SU-DHL-6 (cell line): Measurements from ENCODE around the gene LTO1.

ENCODE experiments used
- H2AFZ ChIP-seq: fragments of 200-600 bp; sonication (generic); 2 replicates; pipeline ENCODE4 v1.6.1; 2014; ENCODE audit warnings: low read depth, mild to moderate bottlenecking, moderate library complexity, mixed read lengths, antibody characterized with exemption, low read length; ENCODE audit not compliant: severe bottlenecking
- H3F3A ChIP-seq: fragments of 200-600 bp; shearing (Covaris generic); 2 replicates; pipeline ENCODE4 v1.6.0; 2016; ENCODE audit warnings: antibody characterized with exemption, mild to moderate bottlenecking; ENCODE audit not compliant: insufficient read depth
- H3K27ac ChIP-seq: fragments of 200-600 bp; sonication (generic); 2 replicates; pipeline ENCODE4 v1.5.1; 2016; ENCODE audit warnings: low read depth, mild to moderate bottlenecking, low read length, moderate library complexity, mixed read lengths
- H3K27me3 ChIP-seq: fragments of 200-600 bp; sonication (generic), shearing (Covaris generic); 2 replicates; pipeline ENCODE4 v1.6.0; 2014; ENCODE audit warnings: mild to moderate bottlenecking, low read length
- H3K36me3 ChIP-seq: fragments of 200-600 bp; sonication (generic); 2 replicates; pipeline ENCODE4 v1.6.1; 2014; ENCODE audit warnings: mild to moderate bottlenecking, low read length, mixed read lengths
- H3K4me2 ChIP-seq: fragments of 300-600, 200-600 bp; shearing (Covaris generic), sonication (generic); 2 replicates; pipeline ENCODE4 v1.6.0; 2014; ENCODE audit warnings: low read length, low read depth, mild to moderate bottlenecking; ENCODE audit not compliant: poor library complexity, severe bottlenecking
- H3K4me3 ChIP-seq: fragments of 200-600 bp; sonication (generic); 2 replicates; pipeline ENCODE4 v1.5.1; 2014; ENCODE audit warnings: antibody characterized with exemption, low read length, mild to moderate bottlenecking, mixed read lengths; ENCODE audit not compliant: insufficient read depth, poor library complexity, severe bottlenecking
- H3K79me2 ChIP-seq: fragments of 200-600 bp; sonication (generic); 2 replicates; pipeline ENCODE4 v1.6.1; 2014; ENCODE audit warnings: mild to moderate bottlenecking, low read length, moderate library complexity; ENCODE audit not compliant: insufficient read depth
- H3K9ac ChIP-seq: fragments of 200-600 bp; sonication (generic); 2 replicates; pipeline ENCODE4 v1.7.0; 2014; ENCODE audit warnings: mild to moderate bottlenecking, low read length
- H3K9me2 ChIP-seq: fragments of 200-600 bp; sonication (generic); replicated peaks from 2 replicates; pipeline ENCODE4 v1.6.1; 2014; ENCODE audit warnings: low read length; ENCODE audit not compliant: insufficient read depth
- H3K9me3 ChIP-seq: fragments of 200-600 bp; sonication (generic); 2 replicates; pipeline ENCODE4 v1.6.1; 2014; ENCODE audit warnings: low read length, mixed read lengths; ENCODE audit not compliant: insufficient read depth
- H4K20me1 ChIP-seq: fragments of 200-600 bp; sonication (generic); 2 replicates; pipeline ENCODE4 v1.6.1; 2014; ENCODE audit warnings: low read depth, mild to moderate bottlenecking, antibody characterized with exemption, low read length, moderate library complexity, mixed read lengths
- EZH2phosphoT487 ChIP-seq: fragments of 200-600 bp; sonication (generic), shearing (Covaris generic); conservative IDR thresholded peaks from 2 replicates; pipeline ENCODE4 v1.6.1; 2018; ENCODE audit warnings: mild to moderate bottlenecking, antibody characterized with exemption, low read length, moderate library complexity, mixed read lengths
- TF ChIP-seq, protein P1 (sequence below): fragments of 200-600 bp; sonication (generic); IDR thresholded peaks from one replicate; pipeline ENCODE4 v1.5.1; 2017; ENCODE audit warnings: antibody characterized with exemption, mild to moderate bottlenecking, low read length, moderate library complexity; ENCODE audit not compliant: insufficient read depth, poor library complexity, severe bottlenecking

Gene LTO1

DNA sequence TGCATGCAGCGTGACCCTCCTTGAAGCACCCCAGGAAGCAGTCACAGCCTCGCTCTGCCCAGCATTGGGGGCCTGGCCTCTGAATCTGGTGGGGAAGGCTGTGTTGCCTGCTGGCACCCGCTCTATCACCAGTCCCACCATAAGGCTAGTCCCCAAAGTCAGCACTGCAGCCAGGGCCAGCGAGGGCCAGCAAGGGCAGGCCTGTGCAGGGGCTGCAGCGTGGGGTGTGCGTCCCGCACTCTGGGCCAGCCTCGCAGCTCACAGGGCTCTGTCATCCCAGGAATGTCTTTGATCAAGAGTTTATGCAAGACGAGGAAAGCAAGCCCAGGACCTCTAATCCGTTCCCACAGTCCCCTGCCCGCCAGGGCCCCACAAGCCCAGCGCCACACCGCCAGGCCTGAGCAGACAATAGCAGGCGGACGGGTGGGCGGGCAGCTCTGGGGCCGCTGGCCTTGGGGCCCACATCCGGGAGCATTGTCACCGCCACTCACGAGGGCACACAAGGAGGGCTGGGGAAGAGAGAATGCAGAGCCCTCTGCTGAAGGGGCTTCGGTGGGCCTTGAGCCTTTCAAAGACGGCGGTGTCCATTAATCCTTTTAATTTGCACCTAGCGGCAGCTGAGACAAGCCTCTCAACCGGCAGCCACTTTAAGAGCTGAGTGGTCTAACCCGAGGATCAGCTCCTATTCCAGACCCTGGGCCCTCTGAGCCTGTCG lies 17.1 kb downstream of the LTO1 start:
- Histone ChIP-seq H3K4me2 (no peak overlapping the region), H4K20me1 (no peaks in the 10 kb centered on the region)

GRCh38 chr11:69657456-69657910 lies 17.7 kb downstream of the LTO1 start:
- H3F3A ChIP-seq = no peaks in the 10 kb centered on the region
- no peaks in the 10 kb centered on the region for H3K79me2 ChIP-seq
- no peaks in the 10 kb centered on the region for H3K27me3 ChIP-seq
- no peak overlapping the region for H3K4me2 ChIP-seq
- H4K20me1 ChIP-seq = no peaks in the 10 kb centered on the region
- H3K9me2 ChIP-seq = no peaks in the 10 kb centered on the region
- H3K36me3 ChIP-seq = no peaks in the 10 kb centered on the region
- no peak overlapping the region for H2AFZ ChIP-seq
- TF ChIP-seq EZH2phosphoT487 = no peak
- TF ChIP-seq, protein P1, sequence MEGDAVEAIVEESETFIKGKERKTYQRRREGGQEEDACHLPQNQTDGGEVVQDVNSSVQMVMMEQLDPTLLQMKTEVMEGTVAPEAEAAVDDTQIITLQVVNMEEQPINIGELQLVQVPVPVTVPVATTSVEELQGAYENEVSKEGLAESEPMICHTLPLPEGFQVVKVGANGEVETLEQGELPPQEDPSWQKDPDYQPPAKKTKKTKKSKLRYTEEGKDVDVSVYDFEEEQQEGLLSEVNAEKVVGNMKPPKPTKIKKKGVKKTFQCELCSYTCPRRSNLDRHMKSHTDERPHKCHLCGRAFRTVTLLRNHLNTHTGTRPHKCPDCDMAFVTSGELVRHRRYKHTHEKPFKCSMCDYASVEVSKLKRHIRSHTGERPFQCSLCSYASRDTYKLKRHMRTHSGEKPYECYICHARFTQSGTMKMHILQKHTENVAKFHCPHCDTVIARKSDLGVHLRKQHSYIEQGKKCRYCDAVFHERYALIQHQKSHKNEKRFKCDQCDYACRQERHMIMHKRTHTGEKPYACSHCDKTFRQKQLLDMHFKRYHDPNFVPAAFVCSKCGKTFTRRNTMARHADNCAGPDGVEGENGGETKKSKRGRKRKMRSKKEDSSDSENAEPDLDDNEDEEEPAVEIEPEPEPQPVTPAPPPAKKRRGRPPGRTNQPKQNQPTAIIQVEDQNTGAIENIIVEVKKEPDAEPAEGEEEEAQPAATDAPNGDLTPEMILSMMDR = no peak
- H3K9me3 ChIP-seq = no peaks in the 10 kb centered on the region
- H3K4me3 ChIP-seq = no peak overlapping the region
- no peak overlapping the region for H3K27ac ChIP-seq
- no peak overlapping the region for H3K9ac ChIP-seq

More for the DNA sequence above, 17.1 kb downstream of the LTO1 start:
- TF ChIP-seq, protein P1 = no peak
- no peak for TF ChIP-seq EZH2phosphoT487
- Histone ChIP-seq H3K9ac (no peak overlapping the region), H3F3A (no peaks in the 10 kb centered on the region), H3K9me2 (no peaks in the 10 kb centered on the region), H3K27me3 (no peaks in the 10 kb centered on the region), H3K79me2 (no peaks in the 10 kb centered on the region), H2AFZ (no peak overlapping the region), H3K9me3 (no peaks in the 10 kb centered on the region), H3K36me3 (no peaks in the 10 kb centered on the region), H3K27ac (no peak overlapping the region), H3K4me3 (no peak overlapping the region)

DNA sequence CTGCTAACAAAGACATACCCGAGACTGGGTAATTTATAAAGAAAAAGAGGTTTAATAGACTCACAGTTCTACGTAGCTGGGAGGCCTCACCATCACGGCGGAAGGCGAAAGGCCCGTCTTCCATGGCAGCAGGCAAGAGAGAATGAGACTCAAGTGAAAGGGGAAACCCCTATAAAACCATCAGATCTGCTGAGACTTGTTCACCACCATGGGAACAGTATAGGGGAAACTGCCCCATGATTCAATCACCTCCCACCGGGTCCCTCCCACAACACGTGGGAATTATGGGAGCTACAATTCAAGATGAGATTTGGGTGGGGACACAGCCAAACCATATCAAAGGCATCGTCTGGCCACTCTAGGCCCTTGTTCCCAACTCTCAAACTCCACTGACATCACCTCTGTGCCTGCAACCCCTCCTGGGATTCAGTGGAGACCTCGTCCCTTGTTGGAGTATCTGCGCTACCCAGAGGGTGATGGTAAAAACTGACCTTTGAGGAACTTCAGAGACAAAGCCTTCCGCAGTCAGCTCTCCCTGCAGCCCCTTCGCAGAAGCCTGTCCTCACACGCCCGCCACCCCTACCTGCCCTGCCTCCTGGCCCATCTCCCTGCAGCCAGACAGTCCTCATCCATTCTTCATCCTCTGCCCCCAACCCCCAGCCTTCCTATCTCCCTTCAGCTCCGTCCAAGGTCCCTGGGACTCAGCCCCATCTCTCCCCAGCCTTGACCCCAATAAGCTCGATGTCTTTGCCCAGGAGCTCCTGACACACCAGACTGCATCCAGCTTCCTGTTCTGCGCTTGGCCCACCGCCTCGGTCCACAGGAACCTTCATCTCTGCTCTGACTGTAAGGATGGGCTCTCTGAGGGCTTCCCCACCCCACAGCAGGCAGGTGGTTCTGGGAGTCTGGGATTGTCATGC lies 18.4 kb downstream of the LTO1 start:
- Histone ChIP-seq H3K9me3 (no peaks in the 10 kb centered on the region), H2AFZ (no peak overlapping the region), H3K4me3 (no peak overlapping the region), H3K9ac (no peak overlapping the region), H3K4me2 (no peak overlapping the region), H3K9me2 (no peaks in the 10 kb centered on the region), H3K79me2 (no peaks in the 10 kb centered on the region), H3K36me3 (no peaks in the 10 kb centered on the region), H3F3A (no peaks in the 10 kb centered on the region), H4K20me1 (no peaks in the 10 kb centered on the region), H3K27me3 (no peaks in the 10 kb centered on the region), H3K27ac (no peak overlapping the region)
- no peak for TF ChIP-seq EZH2phosphoT487
- TF ChIP-seq, protein P1 = no peak
